Breast epithelium (tissue), 3 donors: ENCODE data around the gene WWP2.

ENCODE experiments used
- POLR2A ChIP-seq: fragments of 450-650 bp; IDR thresholded peaks from one replicate; pipeline ENCODE4 v1.6.1; 2016; ENCODE audit warnings: antibody characterized with exemption, mild to moderate bottlenecking, moderate library complexity
- POLR2AphosphoS5 ChIP-seq, 3 donors: sonication (generic); formaldehyde crosslinking; IDR thresholded peaks; one replicate each; pipeline ENCODE4 v1.6.1; 2017; ENCODE audit warnings: antibody characterized with exemption in 3 of 3
- TF ChIP-seq, protein P1 (sequence below), 3 donors: fragments of 450-650 bp; IDR thresholded peaks; one replicate each; pipeline ENCODE4 v1.5.1; 2016 to 2017; ENCODE audit warnings: antibody characterized with exemption in 3 of 3, mild to moderate bottlenecking in 3 of 3, moderate library complexity in 3 of 3

DNA sequence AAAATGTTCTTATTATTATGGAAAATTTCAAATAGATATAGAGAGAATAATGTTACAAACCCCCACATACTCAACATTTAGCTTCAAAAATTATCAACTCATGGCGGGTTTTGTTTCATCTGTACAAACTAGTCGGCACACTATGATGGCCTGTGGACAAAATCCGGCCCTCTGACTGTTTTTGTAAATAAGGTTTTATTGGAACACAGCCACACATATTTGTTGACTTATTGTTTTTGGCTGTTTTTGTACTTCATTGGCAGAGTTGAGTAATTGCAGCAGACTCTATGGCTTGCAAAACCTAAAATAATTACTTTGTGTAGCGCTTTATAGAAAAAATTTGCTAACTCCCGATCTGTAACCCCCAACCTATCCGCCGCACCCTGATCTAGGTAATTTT lies 147.6 kb downstream of the WWP2 start:
- TF ChIP-seq, protein P1, sequence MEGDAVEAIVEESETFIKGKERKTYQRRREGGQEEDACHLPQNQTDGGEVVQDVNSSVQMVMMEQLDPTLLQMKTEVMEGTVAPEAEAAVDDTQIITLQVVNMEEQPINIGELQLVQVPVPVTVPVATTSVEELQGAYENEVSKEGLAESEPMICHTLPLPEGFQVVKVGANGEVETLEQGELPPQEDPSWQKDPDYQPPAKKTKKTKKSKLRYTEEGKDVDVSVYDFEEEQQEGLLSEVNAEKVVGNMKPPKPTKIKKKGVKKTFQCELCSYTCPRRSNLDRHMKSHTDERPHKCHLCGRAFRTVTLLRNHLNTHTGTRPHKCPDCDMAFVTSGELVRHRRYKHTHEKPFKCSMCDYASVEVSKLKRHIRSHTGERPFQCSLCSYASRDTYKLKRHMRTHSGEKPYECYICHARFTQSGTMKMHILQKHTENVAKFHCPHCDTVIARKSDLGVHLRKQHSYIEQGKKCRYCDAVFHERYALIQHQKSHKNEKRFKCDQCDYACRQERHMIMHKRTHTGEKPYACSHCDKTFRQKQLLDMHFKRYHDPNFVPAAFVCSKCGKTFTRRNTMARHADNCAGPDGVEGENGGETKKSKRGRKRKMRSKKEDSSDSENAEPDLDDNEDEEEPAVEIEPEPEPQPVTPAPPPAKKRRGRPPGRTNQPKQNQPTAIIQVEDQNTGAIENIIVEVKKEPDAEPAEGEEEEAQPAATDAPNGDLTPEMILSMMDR (IDR thresholded peaks at IDR 0.05) = no peak
- TF ChIP-seq POLR2A = no peak
- no peak for TF ChIP-seq POLR2AphosphoS5 (IDR thresholded peaks at IDR 0.05)
